Activated CD4-positive, alpha-beta T cell treated with anti-CD3 and anti-CD28 coated beads, Interleukin-2, Interleukin-6, amounts not matched to agents 100 ng/mL and 50 ng/mL, durations not matched to agents 16 hours and 8 hours (primary cell): Measurements from ENCODE around the gene USP36.
A peak's percentile ranks its signal among the peaks of the same experiment; 100 is the strongest.

Source experiments
- DNase-seq: peaks from one replicate; pipeline ENCODE4 v3.0.0-alpha.2; 2020

Gene USP36

DNA sequence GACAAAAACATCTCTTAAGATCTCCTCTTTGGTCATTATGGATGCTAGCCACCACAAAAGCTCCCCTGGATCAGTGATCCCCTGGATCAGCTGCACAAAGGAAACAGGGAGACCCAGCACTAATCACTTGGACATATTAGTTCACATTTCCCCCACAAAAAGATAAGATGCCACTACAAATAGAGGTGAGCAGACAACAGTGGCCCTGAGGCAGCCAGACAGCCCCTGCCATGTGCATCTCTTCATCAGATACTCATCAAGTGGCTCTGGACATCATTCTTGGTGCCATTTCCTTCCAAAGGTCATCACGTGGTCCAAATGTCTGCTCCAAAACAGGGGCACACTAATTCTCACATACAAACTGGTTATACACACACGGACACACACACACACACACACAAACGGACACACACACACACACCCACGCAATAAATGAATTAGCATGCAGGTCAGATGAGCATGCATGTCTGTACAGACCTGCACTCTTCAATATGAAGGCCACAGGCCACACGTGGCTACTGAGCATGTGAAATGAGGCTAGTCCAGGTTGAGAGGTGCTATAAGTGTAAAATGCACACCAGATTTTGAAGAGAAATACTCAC, 4.1 kb downstream of the USP36 start:
- DNase-seq, result no peak

DNA sequence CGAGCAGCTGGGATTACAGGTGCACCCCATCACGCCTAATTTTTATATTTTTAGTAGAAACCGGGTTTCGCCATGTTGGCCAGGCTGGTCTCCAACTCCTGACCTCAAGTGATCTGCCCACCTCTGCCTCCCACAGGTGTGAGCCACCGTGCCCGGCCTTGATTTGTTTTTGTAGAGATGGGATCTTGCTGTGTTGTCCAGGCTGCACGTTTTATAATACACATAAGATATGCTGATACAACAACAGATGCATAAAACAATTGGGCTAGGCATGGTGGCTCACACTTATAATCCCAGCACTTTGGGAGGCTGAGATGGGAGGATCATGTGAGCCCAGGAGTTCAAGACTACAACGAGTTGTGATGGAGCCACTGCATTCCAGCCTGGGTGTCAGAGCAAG, 6.0 kb downstream of the USP36 start:
- no peak for DNase-seq

DNA sequence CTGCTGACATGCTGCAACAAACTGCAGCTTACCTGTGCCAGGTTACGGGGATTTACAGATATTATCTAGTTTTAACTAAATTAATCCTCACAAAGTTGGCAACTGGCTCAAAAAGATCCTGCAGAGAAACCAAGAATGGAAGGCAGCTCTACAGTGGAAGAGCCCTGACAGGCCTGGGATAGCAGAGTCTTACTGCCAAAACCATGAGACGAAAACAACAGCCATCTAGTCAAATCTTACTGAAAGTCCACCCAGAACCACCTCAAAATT, 8.1 kb downstream of the USP36 start:
- no peak for DNase-seq

DNA sequence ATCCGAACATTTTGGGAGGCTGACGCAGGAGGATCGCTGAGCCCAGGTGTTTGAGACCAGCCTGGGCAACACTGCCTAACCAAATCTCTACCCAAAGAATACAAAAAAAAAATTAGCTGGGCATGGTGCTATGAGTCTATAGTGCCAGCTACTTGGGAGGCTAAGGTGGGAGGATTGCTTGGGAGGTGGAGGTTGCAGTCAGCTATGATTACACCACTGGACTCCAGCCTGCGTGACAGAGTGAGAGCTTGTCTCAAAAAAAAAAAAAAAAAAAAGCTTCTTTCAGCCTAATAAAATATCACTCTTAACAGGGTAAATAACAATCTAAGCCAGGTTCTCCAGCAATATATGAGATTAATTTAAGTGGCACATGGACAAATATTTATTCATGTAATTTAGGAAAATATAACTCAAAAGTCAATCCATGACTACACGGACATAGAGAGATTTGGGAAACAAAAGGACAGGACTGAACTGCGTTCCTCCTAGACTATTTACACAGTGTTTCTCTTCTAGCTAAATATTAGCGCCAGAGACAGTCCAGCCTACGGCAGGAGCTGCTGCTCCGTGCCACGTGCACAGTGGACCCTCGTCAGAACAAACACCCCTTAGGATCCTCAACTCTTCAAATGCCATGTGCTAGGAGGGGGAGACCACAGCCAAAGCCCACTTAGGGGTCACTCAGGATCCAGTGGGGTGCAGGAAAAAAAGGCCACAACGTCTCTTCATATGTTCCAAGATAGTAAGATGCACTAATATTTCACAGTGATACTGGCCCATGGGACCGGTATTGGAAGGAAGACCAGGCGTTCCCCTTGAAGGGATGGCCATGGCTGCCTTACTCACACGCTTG, 8.7 kb downstream of the USP36 start:
- no peak for DNase-seq

DNA sequence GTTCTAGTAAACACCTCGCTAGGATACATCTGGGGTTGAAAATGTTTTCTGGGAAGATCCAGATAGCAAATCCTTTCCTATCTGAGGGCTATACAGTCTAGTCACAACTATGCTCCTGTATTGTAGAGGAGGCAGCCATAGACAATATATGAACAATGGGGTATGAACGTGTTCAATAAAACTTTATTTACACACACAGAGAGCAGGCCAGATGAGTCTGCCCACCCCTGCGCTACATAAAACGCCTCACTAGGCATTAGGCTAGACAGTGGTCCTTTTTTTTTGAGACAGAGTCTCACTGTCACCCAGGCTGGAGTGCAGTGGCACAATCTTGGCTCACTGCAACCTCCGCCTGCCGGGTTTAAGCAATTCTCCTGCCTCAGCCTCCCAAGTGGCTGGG, 11.1 kb downstream of the USP36 start:
- no peak for DNase-seq

DNA sequence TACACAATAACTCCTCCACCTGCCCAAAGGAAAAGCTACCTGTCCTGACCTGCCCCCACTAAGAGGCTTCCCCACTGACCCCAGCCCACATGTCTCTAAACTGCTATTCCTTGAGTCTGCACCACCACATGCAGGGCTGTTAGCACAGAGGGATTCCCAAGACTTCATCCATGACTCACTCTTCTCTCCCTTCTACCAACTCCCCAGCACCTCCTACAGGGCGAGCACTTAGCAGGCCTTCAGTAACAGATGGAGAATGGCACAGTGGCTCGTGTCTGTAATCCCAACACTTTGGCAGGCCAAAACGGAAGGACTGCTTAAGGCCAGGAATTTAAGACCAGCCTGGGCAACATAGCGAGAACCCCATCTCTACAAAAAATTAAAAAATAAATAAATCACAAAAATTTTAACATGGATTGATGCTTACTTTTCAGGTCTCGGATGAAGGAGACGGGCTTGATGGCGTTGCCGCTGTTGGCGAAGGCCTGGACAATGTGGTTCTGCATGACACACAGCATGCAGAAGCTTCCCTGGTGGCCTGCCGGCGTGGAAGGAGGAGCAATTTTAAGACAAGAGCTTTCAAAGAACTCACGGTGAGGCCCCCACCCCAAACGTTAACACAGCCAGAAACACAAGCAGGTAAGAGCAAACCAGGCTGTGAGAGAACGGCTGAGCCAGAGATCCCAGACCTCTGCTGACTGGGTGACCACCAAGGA, 12.0 kb downstream of the USP36 start:
- peak; percentile 16 for DNase-seq

DNA sequence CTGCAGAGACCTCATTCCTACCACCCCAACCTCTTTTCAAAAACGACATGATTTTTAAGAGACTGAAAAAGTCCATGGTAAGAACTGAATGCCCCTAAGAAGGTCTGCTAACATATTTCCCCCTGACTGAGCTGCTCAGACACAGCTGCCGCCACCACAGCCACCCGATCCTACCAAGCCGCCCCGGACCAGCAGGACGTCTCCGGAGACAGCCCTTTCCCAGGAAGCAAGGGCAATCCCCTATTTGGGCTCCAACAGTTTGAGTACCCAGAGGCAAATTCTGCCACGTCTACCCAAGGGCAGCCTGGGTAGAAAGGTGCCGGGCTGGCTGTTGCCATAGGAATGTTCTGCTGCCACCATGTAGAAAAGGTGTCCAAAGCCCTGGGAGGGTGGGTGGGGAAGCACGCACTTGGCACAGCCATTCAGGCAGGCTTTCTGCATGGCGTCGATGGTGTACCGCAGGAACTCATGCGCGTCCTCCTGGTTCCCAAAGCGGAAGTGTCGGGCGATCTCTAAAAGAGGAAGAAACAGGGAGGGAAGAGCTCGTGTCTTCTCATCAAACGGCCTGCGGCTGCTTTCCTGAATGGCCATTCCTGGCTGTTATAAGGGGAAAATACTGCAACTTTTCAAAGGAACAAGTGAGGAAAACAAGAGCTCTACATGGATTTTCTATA, 13.6 kb downstream of the USP36 start:
- DNase-seq, result no peak

DNA sequence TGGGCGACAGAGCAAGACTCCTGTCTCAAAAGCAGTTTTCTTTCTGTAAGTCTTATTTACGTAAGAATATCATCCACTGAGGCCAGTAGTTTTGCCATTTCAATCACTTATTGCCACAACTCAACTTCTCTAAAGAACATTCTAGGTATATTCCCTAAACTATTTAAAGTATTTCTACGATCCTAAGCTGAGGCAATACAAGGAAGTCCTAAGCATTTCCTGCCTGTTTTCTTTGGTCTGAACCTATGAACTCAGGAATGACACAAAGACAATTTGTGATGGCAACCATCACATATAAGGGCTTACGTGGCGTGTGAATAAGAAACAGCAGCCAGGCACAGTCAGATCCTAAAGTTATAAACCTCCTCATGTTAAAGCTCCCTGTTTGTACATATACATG, 14.2 kb downstream of the USP36 start:
- no peak for DNase-seq

DNA sequence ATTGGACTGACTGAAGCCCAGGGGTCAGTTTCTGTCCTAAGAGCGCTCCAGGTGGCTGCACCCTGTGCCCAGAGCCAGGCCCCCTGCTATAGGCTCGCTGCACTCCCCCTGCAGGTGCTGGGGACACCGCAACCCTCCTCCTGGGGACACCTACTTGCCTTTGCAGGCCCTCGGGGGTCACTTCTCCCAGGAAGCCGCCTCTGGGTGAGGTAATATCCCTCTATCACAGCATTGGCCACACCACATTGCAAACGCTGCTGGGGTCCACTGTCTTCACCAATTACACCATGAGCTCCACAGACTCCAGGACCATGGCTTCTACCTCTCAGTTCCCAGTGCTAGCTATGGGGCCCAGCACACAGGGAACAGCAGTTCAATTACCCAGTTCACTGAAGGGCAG, 14.9 kb downstream of the USP36 start:
- no peak for DNase-seq

DNA sequence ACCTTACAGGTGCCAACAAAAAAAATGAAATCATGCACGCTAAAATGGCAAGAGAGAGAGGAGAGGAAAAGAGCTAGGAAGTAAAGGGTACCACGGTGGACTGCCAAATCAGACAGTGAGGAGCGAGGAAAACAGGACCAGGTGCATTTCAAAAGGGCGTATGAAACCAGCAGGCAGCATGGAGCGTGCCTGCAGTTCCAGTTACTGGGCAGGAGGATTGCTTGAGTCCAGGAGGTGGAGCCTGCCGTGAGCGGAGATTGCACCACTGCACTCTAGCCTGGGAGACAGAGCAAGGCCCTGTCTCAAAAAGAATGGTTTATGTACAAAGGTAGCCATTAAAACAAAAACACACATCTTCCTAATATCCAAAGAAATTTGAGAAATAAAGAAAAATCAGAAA, 16.4 kb downstream of the USP36 start:
- DNase-seq, result no peak

DNA sequence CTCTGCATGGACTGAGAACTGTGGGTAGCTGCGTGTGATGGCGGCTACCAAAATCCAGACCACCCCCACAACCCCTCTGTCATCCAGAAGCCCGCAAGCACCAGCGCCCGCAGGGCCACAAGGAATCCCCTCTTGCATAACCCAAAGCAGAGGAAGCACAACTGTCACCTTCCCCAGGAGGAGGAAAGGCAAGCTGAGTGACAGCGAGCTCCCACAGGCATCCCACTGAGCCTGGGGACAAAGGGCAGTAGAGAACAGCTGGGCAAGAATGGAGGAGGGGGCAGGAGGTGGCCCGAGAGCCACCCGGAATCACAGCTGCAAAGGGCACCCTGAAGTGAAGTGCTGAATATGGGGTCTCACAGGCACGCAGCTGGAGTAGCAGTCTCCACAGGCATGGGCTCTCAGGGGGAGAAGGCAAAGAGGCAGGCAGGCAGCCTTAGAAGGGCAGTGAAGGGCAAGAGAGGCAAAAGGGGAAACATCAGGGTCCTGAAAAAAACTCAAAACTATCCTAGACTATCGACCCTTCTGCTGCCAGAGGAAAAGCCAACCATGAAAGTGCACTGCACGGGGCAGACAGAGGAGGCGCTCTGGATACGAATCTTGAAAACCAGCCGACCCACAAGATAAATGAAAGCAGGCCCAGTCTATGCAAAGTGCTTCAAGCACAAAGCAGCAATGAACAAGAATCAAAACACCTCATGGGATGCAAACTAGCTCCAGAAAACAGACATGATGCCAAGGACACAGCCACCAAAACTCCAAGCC, 17.1 kb downstream of the USP36 start:
- no peak for DNase-seq

DNA sequence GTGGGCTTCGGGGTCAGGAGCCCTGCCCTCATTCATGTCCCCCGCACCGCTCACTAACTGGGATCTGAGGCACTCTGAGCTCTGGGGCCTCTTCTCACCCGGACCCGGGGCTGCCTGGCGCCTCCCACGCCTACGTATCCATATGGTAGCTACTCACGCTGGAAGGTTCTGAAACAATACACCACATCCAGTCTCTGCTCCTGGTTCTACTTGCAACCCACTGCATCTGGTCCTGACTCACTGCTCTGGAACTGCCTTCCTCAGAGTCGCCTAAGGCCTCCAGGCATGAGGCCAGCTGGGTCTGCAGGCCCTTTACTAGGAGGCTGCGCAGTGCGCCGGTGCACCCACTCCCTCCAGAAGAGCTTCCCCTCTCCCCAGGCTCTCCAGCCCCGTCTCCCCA, 18.1 kb downstream of the USP36 start:
- no peak for DNase-seq

DNA sequence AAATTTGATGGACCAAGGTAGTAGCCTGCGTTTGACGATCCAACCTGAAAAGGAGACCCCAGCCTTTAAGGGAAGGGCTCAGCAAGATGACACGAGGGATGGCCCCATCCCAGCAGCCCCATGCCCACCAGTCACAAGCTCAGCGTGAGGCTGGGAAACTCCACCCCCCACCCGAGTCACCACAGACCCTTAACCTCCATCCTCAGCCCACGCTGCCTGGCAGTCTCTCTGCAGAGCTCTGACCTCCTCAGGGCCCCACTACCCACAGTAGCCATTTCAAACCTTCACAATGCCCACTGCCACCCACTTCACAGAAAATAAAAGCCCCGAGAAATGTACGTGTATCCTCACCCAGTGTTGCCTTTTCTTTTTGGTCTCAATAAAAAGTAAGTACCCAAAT, 18.7 kb downstream of the USP36 start:
- DNase-seq, result no peak

DNA sequence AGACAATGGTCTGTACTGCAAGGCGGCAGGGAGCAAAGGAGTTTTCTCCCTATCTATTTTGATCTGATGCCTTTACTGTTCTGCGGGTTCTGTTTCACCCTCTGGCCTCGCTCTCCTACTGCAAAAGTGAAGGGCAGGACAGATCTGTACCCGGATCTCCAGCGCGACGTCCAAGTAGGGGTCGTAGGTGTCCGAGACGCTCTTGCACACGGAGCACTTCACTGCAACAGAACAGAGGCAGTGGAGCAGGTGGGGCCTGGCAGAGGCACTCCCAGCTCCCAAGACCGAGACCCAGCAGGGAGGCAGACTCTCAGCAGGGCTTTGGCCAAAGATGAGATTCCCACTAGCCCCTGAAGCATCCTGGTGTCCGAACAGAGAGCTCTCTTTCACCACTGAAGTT, 19.8 kb downstream of the USP36 start:
- DNase-seq, result no peak

DNA sequence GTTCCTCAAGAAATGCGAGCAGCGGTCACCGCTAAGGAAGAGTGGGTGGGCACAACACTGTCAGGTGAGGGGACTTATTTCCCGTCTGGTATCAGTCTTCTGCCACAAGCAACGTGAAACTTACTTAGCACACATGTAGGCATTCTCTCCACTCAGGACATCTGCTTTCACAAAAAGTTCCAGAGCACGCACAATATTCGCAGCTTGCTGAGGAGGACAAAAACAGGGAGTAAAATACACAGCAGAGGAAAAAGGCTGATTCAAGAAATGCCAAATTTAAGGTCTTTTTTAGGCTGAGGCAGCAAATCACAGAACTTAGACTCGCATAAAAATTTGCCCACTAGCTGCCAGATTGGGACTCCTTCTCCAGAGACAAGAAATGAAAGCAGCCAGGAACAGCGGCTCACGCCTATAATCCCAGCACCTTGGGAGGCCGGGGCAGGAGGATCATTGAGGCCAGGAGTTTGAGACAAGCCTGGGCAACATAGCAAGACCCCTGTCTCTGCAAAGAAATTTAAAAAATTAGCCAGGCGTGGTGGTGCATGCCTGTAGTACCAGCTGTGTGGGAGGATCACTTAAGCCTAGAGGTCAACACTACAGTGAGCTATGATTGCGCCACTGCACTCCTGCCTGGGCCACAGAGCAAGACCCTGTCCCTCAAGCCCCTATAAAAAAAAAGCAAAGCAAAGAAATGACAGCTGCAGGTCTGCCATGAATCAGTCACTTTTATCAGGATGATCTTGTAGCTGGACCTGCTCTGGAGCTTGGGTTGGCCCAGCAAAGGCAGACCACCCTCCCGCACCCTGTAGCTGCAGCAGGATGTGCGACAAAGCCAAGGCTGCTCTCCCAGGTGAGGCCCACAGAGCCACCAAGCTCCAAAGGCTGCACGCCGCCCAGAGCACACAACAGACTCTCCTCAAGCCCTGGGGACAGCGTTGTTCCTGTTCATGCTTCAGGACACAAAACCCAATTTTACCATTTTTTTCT, 20.5 kb downstream of the USP36 start:
- DNase-seq, result no peak

DNA sequence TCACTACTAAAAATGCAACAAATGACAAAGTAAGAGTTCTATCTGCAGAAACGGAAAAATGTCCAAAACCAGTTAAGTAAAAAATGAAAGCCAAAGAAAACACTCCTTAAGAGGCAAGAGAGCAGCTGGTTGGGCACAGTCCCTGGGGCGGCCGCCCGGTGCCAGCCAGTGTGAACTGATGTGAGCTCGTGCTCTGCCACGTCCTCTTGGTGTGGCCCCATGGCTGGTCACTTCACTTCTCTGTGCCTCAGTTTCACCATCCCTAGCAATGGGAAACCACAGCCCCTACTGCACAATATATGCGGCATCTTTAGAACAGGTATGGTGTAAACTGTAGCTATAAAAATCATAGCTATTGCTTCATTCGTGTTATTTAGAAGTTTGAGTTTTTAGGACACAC, 21.2 kb downstream of the USP36 start:
- no peak for DNase-seq

DNA sequence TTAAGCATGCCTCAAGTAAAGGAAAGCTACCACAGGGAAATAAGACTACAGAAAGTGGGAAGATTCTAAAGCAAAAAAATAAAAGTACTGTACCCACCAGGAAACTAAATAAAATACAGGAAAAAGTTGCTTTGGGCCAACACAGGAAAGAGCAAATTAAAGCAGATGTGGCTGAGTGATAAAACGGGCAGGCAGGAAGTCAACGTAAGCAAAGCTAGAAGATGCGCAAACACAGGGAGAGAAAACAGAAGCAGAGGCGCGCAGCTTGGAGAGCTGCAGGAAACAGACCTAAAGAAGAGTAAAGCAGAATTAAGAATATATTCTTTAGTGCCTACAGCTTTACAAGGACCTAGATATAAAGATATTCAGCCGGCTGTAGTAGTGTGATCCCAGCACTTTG, 21.7 kb downstream of the USP36 start:
- peak; percentile 66 for DNase-seq

DNA sequence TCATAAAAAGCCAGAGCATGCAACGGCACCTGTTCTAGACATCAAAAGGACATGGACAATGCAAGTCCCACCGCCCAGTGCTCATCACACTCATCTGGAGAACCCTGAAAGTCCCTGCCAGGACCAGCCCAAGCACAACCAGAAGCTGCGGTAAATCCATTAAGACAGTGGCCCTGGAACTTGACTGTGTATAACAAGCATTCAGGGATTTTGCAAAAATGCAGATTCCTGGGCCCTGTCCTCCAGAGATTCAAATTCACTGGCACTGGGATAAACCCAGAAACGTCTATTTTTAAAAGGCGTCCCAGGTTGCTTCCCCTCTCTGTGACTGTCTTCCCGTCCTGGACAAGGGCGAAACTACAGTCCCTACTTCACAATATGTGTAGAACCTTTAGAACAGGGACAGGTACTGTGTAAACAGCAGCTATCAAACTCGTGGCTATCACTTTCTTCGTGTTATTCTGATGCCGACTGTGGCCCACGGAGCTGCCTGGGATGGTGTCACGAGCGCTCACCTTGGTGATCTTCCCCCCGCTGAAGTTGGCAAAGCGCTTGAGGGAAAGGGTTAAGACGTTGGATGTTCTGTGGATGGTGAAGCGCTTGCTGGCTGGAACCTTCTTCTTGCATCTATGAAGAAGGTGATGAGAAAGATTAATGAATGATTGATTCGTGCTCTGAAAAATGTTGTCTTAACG, 22.3 kb downstream of the USP36 start:
- DNase-seq, result no peak

DNA sequence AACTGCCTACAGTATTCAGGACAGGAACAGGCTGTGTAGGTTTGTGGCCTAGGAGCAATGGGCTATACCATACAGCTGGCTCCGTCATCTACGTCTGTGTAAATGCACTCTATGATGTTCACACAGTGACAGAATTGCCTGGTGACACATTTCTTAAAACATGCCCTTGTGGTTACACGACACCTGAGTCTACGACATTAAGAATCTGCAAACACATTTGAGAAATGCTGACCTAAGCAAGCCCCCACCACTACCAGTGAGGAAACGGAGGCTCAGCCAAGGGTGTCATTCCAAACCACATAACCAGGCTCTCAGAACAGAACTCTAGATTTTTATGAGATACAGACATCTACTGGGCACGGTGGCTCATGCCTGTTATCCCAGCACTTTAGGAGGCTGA, 23.5 kb downstream of the USP36 start:
- peak; percentile 90 for DNase-seq

DNA sequence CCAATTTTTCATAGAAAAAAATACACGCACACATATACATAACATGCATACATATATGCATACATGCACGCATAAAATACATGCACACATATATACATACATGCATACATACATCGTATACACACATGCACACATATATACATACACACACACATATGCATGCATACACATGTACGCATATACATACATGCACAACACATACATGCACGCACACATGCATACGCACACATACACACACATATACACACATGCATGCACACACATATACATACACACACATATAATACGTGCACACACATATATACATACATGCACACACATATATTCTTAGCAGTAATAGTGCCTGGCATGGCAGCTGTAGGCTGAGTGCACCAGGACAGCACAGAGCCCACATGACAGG, 24.9 kb downstream of the USP36 start:
- DNase-seq, result no peak

DNA sequence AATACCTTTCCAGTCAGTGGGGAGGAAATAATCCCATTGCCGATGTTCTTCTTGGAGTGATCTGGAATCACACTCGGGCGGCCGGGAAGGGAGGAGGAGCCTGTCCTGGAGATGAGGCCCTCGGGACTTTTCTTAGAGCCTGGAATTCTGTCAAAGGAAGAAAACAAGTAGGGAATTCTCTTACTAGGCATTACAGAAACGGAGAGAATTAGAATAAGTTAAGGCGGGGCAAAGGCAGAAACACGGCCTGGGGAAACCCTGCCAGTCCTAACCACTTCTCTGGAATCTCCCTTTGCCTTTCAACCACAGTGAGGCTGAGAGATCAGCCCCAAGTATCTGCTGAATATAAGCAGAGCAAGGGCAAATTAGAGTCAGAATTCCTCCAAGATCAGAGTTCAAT, 27.8 kb downstream of the USP36 start:
- no peak for DNase-seq
